HG02798 (cell line): ENCODE data around the gene CCNQ.

ENCODE experiments used
- ATAC-seq: cut with Tn5 transposase; IDR thresholded peaks from one replicate; pipeline ENCODE4 v1.9.1; 2021; ENCODE audit warnings: mild to moderate bottlenecking; ENCODE audit not compliant: unreplicated experiment, poor library complexity

Gene CCNQ

DNA sequence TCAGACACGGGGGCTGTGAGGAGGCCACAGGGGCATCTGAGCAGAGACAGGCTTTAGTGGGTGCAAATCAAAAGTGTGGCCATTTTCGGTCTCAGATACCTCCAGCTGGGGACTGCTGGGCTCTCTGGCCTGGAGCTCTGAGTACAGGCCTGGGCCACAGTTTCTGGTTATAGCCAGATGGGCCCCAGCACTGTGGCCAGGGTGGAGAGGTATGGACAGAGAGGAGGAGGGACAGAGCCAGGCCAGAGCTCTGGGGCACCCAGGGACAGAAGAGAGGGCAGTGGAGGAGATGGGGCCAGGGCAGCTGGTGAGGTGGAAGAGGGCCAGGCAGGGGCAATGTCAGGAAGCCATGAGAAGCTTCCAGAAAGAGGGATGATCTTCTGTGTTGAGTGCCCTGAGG is 20.1 kb downstream of the CCNQ start:
- no peak for ATAC-seq

DNA sequence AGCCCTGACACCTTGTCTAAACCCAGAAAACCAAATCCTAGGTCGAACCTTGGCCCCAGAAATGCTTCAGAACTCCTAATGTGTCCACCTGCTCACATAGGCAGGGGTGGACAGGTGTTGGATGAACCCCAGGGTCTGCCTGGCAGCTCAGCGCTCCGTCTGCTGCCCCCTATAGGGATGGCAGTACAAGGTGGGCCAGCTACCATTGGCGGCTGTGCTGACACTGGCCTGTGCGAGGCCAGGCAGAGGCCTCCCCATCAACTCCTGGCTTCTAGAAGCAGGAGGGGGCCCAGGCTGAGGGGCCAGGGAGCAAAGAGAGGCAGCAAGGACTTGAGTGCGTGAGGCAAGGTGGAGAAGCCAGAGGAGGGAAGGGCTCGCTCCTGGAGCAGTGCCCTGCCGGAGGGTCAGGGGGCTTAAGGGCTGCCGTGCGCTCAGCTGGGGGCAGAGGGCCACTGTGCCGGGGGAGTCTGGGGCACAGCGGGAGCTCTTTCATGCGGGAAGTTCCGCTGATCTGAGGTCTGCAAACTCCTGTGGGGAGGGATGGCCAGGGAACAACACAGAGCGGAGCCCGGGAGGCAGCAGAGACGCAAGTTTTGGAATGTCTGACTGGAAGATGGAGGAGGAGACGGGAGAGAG is 20.6 kb downstream of the CCNQ start:
- no peak for ATAC-seq

DNA sequence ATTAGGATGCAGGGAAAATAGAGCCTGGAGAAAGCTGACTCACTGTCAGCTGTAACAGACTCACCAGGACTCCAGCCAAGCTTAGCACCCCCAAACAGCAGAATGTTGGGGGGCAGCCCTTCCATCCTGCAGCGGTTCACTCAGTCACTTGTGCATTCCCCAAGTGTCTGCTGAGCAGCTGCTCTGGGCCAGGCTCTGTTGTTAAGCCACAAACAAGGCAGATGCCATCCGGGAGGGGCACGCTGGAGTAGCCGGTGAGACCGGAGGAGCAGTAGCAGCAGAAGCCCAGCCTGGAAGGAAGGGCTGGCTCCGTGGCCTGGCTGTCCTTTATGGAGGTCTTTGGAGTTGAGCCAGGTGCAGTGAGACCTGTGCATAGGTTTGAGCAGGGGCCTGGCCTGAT is 22.0 kb downstream of the CCNQ start:
- no peak for ATAC-seq

DNA sequence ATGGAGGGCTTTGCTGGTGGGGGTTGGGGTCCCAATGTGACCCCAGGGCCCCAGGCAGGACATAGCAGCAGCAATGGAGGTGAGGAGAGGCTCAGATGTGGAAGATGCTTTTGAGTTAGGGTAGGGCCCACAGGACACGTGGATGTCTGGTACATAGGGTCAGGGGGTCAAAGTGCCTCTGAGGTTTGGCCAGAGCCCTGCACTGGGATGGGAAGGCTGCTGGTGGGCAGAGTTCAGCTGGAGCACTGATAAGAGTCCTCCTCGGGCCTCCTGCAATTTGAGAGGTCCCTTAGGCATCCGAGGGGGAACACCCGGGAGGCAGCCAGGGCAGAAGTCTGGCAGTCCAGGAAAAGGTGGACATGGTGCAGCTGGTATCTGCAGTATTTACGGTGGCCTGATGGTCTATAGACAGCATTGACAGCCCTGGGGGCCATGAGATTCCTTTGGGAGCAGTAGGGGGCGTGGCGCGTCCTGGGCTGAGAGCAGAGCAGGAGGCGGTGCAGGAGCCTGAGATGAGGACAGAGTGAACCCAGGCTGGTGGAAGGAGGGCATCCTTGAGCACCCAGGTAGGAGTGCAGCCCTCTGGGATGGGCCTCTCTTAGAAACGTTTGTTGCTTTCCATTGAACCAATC is 22.6 kb downstream of the CCNQ start:
- no peak for ATAC-seq

DNA sequence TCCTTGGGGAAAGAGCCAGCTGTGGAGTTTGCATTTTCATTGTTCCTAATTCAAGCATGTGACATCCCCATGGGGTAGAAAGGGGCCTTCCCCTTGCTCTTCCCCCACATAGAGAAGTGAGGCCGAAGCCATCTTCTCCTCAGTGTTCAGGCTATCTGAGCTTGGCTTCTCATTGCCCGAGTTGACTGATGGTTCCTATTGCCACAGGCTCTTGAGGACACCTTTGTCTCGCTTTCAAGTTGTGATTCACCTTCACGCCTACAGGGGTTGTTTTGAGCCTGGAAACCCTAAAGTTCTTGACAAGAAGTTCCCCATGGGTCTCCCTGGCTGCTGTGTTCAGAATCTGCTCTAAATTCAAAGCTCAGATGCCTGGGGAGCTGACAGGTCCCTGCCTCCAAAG is 25.0 kb downstream of the CCNQ start:
- ATAC-seq: peak; percentile 38

DNA sequence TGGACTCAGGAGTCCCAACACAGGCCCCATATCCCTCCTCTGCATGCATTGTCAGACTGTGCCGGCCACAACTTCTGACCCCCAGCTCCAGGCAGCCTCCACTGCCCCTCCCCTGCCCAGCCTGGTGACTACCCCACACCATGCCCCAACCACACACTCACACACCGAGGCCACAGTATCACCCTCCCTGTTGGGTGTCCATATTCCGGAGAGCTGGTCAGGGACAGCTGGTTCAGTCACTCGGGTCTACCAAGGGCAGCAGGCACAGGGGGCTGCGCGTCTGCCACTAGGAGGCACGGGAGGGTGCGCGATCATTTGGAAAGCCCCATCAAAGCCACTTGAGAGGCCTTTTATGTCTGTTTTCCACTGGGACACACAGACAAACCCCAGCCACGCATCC is 26.3 kb downstream of the CCNQ start:
- no peak for ATAC-seq

DNA sequence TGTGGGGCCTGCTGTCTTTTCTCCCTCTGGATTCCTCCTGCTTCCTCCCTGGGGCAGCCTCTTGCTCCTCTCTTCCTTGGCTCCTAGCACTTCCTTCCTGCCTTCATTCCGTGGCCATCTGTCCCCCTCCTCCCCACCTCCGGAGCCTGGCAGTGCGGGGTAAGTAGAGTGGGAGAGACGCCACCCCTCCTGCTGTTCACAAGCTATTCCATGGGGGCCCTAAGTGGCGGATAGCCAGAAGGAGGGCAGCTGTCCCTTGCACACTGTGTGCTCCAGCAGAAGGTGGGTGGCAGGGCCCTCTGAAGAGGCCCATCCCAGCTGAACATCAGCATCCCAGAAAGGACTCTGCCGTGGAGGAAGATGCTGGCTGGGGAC is 27.4 kb downstream of the CCNQ start:
- no peak for ATAC-seq

DNA sequence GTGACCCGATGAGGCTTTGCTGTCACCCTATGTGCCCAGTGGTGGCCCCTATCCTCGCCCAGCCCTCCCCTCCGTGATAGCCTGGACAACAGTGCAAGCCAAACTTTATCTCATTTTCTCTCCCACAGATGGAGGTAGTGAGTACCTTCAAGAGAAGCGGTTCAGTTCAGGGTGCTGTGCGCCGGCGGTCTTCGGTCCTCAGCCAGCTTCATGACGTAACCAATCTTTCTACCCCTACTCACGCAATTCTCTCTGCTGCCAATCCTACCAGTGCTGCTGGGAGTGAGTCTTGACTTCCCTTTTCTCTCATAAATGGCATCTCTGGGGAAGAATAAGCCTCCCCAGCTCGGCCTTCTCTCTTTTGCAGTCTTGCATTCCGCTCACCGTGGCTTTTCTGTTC is 29.5 kb downstream of the CCNQ start:
- ATAC-seq: no peak

DNA sequence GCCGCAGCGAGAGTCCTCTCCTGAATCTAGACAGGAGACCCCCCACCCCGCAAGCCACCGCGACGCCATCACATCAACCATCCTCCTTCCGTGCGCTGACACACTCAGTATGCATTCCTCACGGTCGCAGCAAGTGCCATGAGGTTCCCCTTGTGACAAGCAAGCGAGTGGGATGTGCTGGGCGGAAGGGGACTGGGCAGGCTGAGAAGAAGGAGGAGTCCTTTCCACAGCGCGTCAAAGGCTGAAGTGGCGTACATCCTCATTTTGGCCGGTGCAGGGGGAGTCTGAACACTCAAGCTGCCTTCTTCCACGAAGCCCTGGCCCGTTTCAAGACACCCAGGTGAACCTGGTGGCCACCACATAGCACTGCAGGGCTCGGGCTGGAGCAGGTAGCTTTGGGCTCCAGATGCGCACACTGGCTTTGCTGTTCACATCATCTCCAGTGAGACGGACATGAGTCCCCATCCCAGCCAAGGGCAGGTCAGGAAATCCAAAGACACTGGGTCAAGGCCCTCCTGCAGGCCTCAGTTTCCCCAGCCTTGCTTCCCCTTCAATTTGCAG is 30.4 kb downstream of the CCNQ start:
- no peak for ATAC-seq

DNA sequence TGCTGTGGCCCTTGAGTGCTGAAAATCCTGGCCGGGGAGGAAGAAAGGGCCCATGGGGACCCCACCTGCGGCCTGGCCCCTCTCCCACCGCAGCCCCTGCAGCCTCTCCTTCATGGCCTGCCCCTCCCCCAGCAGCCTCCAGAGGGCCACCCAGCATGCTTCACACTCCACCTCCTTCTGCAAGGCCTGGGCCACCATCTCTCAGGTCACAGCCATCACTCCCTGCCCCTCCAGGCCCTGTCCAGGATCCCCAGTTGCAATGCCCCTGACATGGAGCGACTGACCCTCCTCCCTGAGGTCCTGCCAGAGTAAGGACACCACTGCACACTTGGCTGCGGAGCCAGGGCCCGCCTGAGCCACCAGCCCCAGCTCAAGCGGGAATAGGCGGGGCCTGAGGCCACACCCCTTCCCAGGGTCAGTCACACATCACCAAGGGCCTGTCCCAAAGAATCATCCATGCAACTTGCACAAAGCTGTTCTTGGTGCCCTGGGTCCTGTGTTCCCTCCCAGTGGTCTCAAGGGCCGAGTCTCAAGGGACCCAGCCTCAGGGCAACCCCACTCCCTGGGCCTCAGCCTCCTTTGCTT is 32.9 kb downstream of the CCNQ start:
- ATAC-seq: no peak

DNA sequence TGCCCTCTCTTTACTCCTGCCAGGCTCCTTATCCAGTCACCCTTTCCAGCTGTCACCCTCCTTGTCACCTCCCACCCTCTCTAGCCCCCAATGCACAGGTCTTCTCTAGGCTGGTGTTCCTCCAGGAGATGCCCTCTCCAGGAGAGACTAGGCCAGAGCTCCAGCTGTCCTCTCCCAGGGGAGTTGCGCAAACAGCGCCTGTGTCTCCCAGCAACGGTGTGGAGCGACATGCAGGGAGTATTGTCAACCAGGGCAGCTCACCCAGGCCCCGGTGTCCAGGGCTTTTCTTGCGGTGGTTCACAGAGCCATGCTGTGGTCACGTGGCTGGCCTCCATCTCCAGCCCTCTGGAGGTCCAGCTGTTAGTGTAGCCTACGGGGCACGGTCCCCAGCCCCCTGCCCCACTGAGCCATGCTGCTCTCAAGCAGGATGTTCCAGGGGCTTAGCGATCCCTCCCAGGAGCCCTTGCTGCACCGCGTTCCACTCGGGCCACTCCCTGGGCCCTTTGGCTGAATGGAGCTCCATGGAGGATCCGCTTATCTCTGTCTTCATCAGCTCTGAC is 34.8 kb downstream of the CCNQ start:
- ATAC-seq: no peak

DNA sequence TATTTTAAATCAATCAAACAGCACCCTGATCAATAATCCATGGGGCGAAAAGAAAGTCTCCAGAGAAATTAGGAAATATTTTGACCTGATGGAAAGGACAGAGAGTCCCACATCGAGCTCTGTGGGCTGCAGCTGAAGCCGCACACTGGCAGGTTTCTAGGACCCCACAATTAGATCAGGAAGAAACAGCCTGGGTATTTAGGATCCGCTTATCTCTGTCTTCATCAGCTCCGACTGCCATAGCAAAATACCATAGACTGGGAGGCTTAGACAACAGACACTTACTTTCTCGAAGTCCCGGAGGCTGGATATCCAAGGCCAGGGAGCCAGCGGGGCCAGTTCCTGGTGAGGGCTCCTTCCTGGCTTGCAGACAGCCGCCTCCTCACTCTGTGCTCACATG is 36.4 kb downstream of the CCNQ start:
- no peak for ATAC-seq

DNA sequence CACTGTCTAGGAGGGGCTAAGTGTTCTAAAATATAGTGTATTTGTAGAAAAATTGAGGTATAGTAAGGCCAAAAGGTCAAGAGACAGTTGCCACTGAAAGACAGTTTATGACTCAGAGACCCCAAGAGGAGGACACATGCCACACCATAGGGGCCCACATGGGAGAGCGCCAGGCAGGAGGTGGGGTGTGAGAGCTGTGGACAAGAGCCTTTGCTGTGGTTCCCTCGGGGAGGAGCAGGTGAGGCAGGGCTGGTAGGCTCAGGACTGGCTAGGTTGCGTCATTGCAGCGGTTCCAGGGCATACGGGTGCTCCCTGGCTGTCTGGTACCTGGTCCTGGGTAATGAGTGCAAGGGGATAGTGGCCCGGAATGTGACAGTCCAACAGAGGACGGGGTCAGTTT is 37.6 kb downstream of the CCNQ start:
- ATAC-seq: no peak

DNA sequence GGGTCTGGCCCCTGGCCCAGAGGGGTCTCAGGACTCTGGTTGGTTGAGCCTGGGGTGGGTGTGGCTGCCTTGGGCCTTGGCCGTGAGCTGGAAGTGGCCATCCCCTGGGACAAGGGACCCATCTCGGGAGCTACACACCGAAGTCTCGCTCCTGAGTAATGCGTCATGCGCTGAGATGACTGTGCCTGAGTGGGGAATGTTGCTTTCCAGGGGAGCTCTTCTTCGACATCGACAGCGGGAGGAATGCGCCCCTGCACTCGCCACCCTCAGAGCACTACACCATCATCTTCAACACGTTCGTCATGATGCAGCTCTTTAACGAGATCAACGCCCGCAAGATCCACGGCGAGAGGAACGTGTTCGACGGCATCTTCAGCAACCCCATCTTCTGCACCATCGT is 38.5 kb downstream of the CCNQ start:
- ATAC-seq: no peak

DNA sequence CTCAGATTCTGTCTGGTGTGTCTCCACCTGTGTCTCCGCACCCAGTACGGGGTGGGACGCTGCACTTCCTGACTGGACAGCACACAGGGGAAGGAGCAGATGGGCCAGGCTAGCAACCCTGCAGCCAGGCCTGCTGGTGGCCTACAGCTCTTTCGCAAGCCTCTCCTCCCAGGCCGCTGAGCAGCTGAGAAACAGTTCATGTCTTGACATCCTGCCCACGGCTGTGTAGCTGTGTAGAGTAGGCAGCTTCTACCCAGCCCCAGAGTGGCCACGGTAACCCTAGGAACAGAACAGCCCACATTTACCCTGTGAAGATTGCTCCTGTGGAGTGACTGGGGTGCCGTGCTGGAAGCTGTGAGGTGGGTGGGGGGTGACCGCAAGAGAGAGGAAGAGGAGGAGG is 38.9 kb downstream of the CCNQ start:
- ATAC-seq: no peak

DNA sequence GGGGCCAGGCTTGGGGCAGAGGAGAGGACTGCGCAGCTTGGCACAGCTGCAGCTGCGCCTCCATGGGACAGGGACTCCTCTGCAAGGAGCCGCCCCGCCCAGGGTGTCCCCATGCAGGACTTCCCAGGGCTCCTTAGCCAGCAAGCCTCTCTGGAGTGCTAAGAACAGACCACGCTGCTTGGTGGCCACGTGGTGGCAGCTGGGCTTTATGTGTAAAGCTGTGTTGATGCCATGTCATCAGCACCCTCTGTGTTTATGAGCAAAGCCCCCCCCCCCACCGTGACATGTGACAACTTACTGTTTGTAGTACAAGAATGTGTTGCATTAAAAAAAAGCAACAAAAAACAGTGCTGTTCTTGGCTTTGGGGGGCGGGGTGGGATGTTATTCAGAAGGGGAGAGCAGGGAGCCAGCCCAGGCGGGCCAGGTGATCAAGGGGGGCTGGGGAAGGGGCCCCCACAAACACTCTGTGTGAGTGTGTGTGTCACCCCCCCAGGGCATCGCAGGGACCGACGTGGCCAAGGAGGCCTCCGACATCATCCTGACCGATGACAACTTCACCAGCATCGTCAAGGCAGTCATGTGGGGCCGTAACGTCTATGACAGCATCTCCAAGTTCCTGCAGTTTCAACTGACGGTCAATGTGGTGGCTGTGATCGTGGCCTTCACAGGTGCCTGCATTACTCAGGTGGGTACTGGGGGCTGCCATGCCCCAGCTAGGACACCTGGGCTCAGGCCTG is 41.2 kb downstream of the CCNQ start:
- ATAC-seq: no peak

DNA sequence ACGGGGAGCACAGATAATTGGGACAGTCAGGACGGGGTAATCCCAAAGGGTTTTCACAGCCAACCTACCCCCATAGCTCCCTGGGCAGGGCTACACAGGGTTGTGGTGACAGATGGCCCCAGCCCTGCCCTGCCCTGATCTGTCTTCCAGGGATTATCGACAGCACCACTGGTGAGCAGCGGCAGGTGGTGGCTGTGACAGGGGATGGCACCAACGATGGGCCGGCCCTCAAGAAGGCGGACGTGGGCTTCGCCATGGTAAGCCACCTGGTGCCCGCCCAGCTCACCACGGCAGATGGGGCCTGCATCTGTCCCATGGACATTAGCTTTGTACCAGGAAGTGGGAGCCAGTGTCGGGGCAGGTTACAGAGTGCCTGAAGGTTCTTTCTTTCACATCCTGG is 42.2 kb downstream of the CCNQ start:
- ATAC-seq: no peak

DNA sequence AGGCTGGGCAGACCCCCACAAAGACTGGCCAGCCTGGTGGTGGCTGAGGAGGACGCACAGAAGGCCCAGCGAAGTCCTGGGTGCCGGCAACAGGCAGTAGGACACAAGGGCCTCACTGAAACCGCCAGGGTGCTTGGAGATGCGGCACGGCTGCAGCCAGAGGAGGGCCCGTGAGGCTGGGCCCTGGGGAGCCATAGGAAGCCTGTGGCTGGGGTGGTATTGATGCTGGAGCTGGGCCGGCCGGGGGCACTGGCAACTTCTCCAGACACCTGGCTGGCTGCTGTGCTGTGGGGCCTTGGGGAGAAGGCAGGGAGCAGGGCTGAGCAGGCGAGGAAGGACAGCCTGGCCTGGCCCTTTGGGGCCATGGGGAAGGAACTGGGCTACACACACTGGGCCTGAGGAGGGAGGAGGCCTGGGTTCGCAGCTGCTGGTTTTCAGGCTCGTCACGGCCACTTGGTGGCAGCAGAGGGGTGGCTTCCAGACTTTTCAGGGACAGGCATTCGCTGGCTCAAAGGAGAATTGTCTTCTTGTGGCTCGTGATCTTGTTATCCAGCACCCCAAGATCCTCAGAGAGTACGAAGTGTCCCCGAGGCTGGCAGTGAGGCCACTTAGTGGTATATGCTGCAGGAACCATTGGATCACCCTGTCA is 44.3 kb downstream of the CCNQ start:
- ATAC-seq: no peak

DNA sequence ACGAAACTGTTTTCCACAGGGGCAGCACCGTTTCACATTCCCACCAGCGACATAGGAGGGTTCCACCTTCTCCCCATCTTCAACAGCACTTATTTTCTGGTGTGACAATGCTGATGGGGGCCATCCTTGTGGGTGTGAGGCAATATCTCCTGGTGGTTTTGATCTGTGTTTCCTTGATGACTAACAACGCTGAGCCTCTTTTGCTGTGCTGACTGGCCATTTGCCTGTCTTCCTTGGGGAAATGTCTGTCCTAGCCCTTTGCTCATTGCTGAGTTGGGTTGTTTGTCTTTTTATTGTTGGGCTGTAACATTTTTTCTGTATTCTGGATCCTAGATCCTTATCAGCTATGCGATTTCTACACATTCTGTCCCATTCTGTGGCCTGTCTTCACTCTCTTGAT is 47.8 kb downstream of the CCNQ start:
- no peak for ATAC-seq

DNA sequence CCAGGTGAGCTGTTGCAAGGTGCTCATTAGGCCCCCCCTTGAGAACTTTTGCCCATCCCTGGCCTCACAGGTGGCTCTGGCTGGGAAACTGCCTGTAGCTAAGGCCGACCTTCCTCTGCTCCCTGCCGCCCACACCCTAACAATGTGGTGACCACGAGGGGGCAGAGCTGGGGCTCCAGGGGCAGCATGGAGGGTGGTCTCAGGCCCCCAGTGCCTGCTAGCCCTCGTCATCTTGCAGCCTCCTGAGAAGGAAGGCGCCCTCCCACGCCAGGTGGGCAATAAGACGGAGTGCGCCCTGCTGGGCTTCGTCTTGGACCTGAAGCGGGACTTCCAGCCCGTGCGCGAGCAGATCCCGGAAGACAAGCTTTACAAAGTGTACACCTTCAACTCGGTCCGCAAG is 49.1 kb downstream of the CCNQ start:
- ATAC-seq: no peak
